ENCODE measurements around the gene DRC3.
"Not testable (repeated sequence)": the region's sequence is repeated elsewhere in the genome, so short reads cannot be mapped to it uniquely, and the experiment has no call there.

DRC3 gene

DNA sequence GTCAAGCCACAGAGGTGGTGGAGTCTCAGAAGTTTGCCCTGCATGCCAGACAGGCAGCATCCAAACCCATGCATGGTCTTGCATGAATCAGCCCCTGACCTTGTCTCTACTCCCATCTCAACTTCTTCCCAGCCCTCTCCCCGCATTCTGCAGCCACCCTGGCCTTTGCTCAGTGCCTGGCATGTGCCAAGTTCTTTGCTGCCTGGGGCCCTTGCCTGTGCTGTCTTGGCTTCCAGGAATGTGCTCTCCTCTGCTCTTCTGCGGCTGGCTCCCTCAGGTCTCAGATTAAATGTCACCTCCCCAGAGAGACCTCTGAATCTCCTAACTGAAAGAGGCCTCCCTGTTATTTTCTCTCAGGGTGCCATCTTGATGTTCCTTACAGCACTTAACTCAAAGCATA is 17.6 kb downstream of the DRC3 start:
- Histone ChIP-seq H2AK5ac (ENCODE audit: low read length) (no peak overlapping the region), H3K79me2 (ENCODE audit: control insufficient read depth, insufficient read depth, low read length) (no peaks in the 10 kb centered on the region), H3K4me3 (ENCODE audit: low read length) (no peak overlapping the region), H4K8ac (ENCODE audit: low read depth, low read length) (no peak overlapping the region), H2BK5ac (ENCODE audit: low read length) (no peak overlapping the region), H3K4ac (ENCODE audit: low read depth, low read length) (no peak overlapping the region), H3K4me1 (ENCODE audit: control insufficient read depth, low read depth, low read length) (no peaks in the 10 kb centered on the region), H3K27me3 (ENCODE audit: insufficient read depth, low read length, poor library complexity) (no peaks in the 10 kb centered on the region), H3K56ac (ENCODE audit: low read length) (no peak overlapping the region), H4K5ac (ENCODE audit: low read length) (no peak overlapping the region), H2BK120ac (ENCODE audit: low read depth, low read length) (no peak overlapping the region), H3K4me2 (ENCODE audit: low read length) (no peak overlapping the region), H3K23ac (ENCODE audit: low read length) (no peak overlapping the region), H3K18ac (ENCODE audit: low read length) (no peak overlapping the region), H3K36me3 (ENCODE audit: control insufficient read depth, insufficient read depth, low read length) (no peaks in the 10 kb centered on the region), H2BK15ac (replicated peaks; ENCODE audit: low read depth) (no peak overlapping the region), H3K27ac (ENCODE audit: low read depth, low read length) (no peak overlapping the region), H3K79me1 (ENCODE audit: low read length) (no peaks in the 10 kb centered on the region), H3K9ac (ENCODE audit: low read length) (no peak overlapping the region)
- no CpG with 5 or more reads among the region's 2 CpGs for WGBS (ENCODE audit: extremely low coverage, insufficient coverage, low lambda C conversion rate)
- DNase-seq, result no peak

DNA sequence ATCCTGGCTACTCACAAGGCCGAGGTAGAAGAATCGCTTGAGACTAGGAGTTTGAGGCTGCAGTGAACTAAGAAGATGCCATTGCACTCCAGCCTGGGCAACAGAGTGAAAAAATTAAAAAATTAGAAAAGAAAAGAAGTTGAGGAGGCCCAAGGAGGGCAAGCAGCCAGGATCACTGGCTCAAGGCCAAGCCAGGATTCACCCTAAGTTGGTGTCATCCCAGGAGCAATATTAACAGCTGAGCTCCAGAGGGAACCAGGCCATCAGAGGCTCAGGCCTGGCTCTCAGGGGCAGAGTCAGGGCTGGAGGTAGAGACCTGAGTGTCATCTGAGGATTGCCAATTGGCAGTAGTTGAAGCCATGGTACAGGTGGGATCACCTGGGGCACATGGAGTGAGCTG is 20.7 kb downstream of the DRC3 start:
- no peak overlapping the region for H3K4ac ChIP-seq (ENCODE audit: low read depth, low read length)
- no peak overlapping the region for H3K9ac ChIP-seq (ENCODE audit: low read length)
- H3K36me3 ChIP-seq (ENCODE audit: control insufficient read depth, insufficient read depth, low read length), result no peaks in the 10 kb centered on the region
- H3K27me3 ChIP-seq (ENCODE audit: insufficient read depth, low read length, poor library complexity), result no peaks in the 10 kb centered on the region
- H3K4me2 ChIP-seq (ENCODE audit: low read length), result no peak overlapping the region
- no peak overlapping the region for H4K8ac ChIP-seq (ENCODE audit: low read depth, low read length)
- H4K5ac ChIP-seq (ENCODE audit: low read length), result no peak overlapping the region
- H3K27ac ChIP-seq (ENCODE audit: low read depth, low read length), result no peak overlapping the region
- H2BK5ac ChIP-seq (ENCODE audit: low read length), result no peak overlapping the region
- H3K79me1 ChIP-seq (ENCODE audit: low read length), result no peaks in the 10 kb centered on the region
- H2BK120ac ChIP-seq (ENCODE audit: low read depth, low read length), result no peak overlapping the region
- no peaks in the 10 kb centered on the region for H3K4me1 ChIP-seq (ENCODE audit: control insufficient read depth, low read depth, low read length)
- no peak overlapping the region for H2BK15ac ChIP-seq (replicated peaks; ENCODE audit: low read depth)
- H2AK5ac ChIP-seq (ENCODE audit: low read length), result no peak overlapping the region
- no peak for DNase-seq
- no peak overlapping the region for H3K18ac ChIP-seq (ENCODE audit: low read length)
- no peaks in the 10 kb centered on the region for H3K79me2 ChIP-seq (ENCODE audit: control insufficient read depth, insufficient read depth, low read length)
- H3K4me3 ChIP-seq (ENCODE audit: low read length), result no peak overlapping the region
- no peak overlapping the region for H3K56ac ChIP-seq (ENCODE audit: low read length)
- WGBS (ENCODE audit: extremely low coverage, insufficient coverage, low lambda C conversion rate), result no CpG with 5 or more reads among the region's 2 CpGs
- H3K23ac ChIP-seq (ENCODE audit: low read length), result no peak overlapping the region

DNA sequence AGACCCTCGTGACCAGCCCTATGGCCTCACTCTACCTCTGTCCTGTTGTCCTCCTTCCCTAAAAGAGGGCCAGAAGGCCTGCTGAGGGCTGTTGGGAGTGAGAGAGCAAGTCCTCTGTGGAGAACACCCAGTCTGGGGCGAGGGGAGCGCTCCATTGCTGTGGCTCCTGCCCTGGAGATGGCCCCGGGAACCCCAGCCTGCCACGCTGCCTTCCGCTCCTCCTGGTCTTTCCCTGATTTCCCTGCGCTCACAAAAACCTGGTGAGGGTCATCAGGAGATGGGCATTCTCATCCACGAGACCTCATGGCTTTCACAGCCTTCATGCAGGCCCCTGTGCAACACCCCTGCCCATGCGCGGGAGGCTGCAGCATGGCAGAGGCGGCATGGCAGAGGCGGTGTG is 21.2 kb downstream of the DRC3 start:
- H3K36me3 ChIP-seq (ENCODE audit: control insufficient read depth, insufficient read depth, low read length), result no peaks in the 10 kb centered on the region
- no peak overlapping the region for H2BK5ac ChIP-seq (ENCODE audit: low read length)
- no peak overlapping the region for H3K18ac ChIP-seq (ENCODE audit: low read length)
- no peak overlapping the region for H3K23ac ChIP-seq (ENCODE audit: low read length)
- no peaks in the 10 kb centered on the region for H3K79me2 ChIP-seq (ENCODE audit: control insufficient read depth, insufficient read depth, low read length)
- H3K4me3 ChIP-seq (ENCODE audit: low read length), result no peak overlapping the region
- no peak overlapping the region for H2AK5ac ChIP-seq (ENCODE audit: low read length)
- H3K4me2 ChIP-seq (ENCODE audit: low read length), result no peak overlapping the region
- H2BK120ac ChIP-seq (ENCODE audit: low read depth, low read length), result no peak overlapping the region
- WGBS (ENCODE audit: extremely low coverage, insufficient coverage, low lambda C conversion rate), result no CpG with 5 or more reads among the region's 12 CpGs
- H3K4me1 ChIP-seq (ENCODE audit: control insufficient read depth, low read depth, low read length), result no peaks in the 10 kb centered on the region
- H4K8ac ChIP-seq (ENCODE audit: low read depth, low read length), result no peak overlapping the region
- H3K56ac ChIP-seq (ENCODE audit: low read length), result no peak overlapping the region
- no peak overlapping the region for H3K4ac ChIP-seq (ENCODE audit: low read depth, low read length)
- H3K27me3 ChIP-seq (ENCODE audit: insufficient read depth, low read length, poor library complexity), result no peaks in the 10 kb centered on the region
- H2BK15ac ChIP-seq (replicated peaks; ENCODE audit: low read depth), result no peak overlapping the region
- DNase-seq, result no peak
- no peak overlapping the region for H3K9ac ChIP-seq (ENCODE audit: low read length)
- H3K79me1 ChIP-seq (ENCODE audit: low read length), result no peaks in the 10 kb centered on the region
- no peak overlapping the region for H4K5ac ChIP-seq (ENCODE audit: low read length)
- H3K27ac ChIP-seq (ENCODE audit: low read depth, low read length), result no peak overlapping the region

DNA sequence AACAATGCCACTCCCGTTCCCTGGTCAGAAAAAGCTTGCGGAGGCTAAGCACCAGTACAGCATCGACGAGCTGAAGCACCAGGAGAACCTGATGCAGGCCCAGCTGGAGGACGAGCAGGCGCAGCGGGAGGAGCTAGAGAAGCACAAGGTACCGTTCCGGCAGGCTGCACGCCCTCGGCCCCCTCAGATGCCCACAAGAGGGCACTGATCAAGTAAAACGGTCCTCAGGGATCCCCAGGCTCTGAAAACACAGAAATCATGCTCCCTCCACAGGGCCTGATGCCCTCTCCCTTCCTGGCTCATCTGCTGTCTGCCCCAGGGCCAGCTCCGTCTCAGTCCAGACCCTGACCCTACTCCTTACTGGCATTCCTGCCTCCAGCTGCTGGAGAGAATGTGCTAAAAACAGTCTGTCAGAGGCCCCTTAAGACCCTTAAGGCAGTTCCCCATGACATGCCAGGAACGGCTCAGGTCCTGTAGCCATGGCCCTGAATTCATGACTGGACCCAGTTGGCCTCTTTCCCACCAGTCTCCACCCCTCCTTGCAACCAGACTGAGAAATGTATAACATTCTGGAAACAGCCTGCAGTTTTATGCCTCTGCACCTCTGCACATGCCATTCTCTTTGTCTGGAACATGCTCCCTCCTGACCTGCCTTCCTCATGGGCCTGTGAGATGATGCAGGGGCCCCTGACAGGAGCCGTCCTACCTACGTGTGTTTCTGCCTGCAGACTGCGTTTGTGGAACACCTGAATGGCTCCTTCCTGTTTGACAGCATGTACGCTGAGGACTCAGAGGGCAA is 21.8 kb downstream of the DRC3 start:
- Histone ChIP-seq H3K9ac (ENCODE audit: low read length) (no peak overlapping the region), H4K8ac (ENCODE audit: low read depth, low read length) (no peak overlapping the region), H3K79me1 (ENCODE audit: low read length) (no peaks in the 10 kb centered on the region), H2AK5ac (ENCODE audit: low read length) (no peak overlapping the region), H3K56ac (ENCODE audit: low read length) (no peak overlapping the region), H3K27me3 (ENCODE audit: insufficient read depth, low read length, poor library complexity) (no peaks in the 10 kb centered on the region), H3K36me3 (ENCODE audit: control insufficient read depth, insufficient read depth, low read length) (no peaks in the 10 kb centered on the region), H3K79me2 (ENCODE audit: control insufficient read depth, insufficient read depth, low read length) (no peaks in the 10 kb centered on the region), H3K4me3 (ENCODE audit: low read length) (no peak overlapping the region), H3K4me1 (ENCODE audit: control insufficient read depth, low read depth, low read length) (no peaks in the 10 kb centered on the region), H4K5ac (ENCODE audit: low read length) (no peak overlapping the region), H2BK120ac (ENCODE audit: low read depth, low read length) (no peak overlapping the region), H3K27ac (ENCODE audit: low read depth, low read length) (no peak overlapping the region), H3K4ac (ENCODE audit: low read depth, low read length) (no peak overlapping the region), H3K4me2 (ENCODE audit: low read length) (no peak overlapping the region), H3K23ac (ENCODE audit: low read length) (no peak overlapping the region), H2BK5ac (ENCODE audit: low read length) (no peak overlapping the region), H3K18ac (ENCODE audit: low read length) (no peak overlapping the region), H2BK15ac (replicated peaks; ENCODE audit: low read depth) (no peak overlapping the region)
- no CpG with 5 or more reads among the region's 18 CpGs for WGBS (ENCODE audit: extremely low coverage, insufficient coverage, low lambda C conversion rate)
- peak; percentile 84 for DNase-seq

DNA sequence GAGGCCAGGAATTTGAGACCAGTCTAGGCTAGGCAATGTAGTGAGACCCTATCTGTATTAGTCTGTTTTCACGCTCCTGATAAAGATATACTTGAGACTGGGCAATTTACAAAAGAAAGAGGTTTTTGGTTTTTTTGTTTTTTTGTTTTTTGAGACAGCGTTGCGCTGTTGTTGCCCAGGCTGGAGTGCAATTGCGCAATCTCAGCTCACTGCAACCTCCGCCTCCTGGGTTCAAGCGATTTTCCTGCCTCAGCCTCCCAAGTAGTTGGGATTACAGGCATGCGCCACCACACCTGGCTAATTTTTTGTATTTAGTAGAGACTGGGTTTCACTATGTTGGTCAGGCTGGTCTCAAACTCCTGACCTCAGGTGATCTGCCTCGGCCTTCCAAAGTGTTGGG is 23.2 kb downstream of the DRC3 start:
- H3K79me2 ChIP-seq (ENCODE audit: control insufficient read depth, insufficient read depth, low read length); H3K27me3 ChIP-seq (ENCODE audit: insufficient read depth, low read length, poor library complexity); H4K5ac ChIP-seq (ENCODE audit: low read length); H3K4me1 ChIP-seq (ENCODE audit: control insufficient read depth, low read depth, low read length); H2BK15ac ChIP-seq (replicated peaks; ENCODE audit: low read depth); H3K27ac ChIP-seq (ENCODE audit: low read depth, low read length); H4K8ac ChIP-seq (ENCODE audit: low read depth, low read length); H2BK5ac ChIP-seq (ENCODE audit: low read length); H3K36me3 ChIP-seq (ENCODE audit: control insufficient read depth, insufficient read depth, low read length); H3K4ac ChIP-seq (ENCODE audit: low read depth, low read length); H2BK120ac ChIP-seq (ENCODE audit: low read depth, low read length); H2AK5ac ChIP-seq (ENCODE audit: low read length); H3K4me3 ChIP-seq (ENCODE audit: low read length); H3K9ac ChIP-seq (ENCODE audit: low read length); H3K79me1 ChIP-seq (ENCODE audit: low read length); H3K4me2 ChIP-seq (ENCODE audit: low read length); H3K56ac ChIP-seq (ENCODE audit: low read length); H3K23ac ChIP-seq (ENCODE audit: low read length); DNase-seq; H3K18ac ChIP-seq (ENCODE audit: low read length): not testable (repeated sequence)
- WGBS (ENCODE audit: extremely low coverage, insufficient coverage, low lambda C conversion rate), result no CpG with 5 or more reads among the region's 8 CpGs

DNA sequence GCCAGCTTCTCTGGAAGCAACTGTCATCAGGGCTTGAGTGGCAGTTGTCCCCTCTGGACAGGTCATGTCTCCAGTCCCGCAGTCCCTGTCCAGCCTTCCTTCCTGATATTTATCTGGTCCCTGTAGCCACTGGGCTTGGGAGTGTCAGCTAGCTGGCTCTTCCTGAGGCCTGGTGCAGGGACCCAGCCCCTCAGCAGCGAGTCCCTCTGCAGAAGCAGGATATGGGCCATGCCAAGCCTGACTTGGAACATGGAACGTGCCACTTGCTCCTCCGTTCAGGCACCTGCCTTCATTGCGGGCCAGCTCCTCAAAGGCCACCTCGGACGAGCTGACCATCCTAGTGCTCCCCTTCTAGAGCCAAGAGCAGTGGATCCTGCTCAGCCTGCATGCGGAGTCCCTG is 26.3 kb downstream of the DRC3 start:
- no CpG with 5 or more reads among the region's 8 CpGs for WGBS (ENCODE audit: extremely low coverage, insufficient coverage, low lambda C conversion rate)
- H2BK5ac ChIP-seq (ENCODE audit: low read length), result no peak overlapping the region

More for the DNA sequence above, 26.3 kb downstream of the DRC3 start:
- no peak for DNase-seq
- Histone ChIP-seq H3K79me1 (ENCODE audit: low read length) (no peaks in the 10 kb centered on the region), H3K4ac (ENCODE audit: low read depth, low read length) (no peak overlapping the region), H3K27me3 (ENCODE audit: insufficient read depth, low read length, poor library complexity) (no peaks in the 10 kb centered on the region), H3K23ac (ENCODE audit: low read length) (no peak overlapping the region), H3K18ac (ENCODE audit: low read length) (no peak overlapping the region), H3K27ac (ENCODE audit: low read depth, low read length) (no peak overlapping the region), H3K9ac (ENCODE audit: low read length) (no peak overlapping the region), H3K36me3 (ENCODE audit: control insufficient read depth, insufficient read depth, low read length) (no peaks in the 10 kb centered on the region), H3K4me2 (ENCODE audit: low read length) (no peak overlapping the region), H2AK5ac (ENCODE audit: low read length) (no peak overlapping the region), H3K4me1 (ENCODE audit: control insufficient read depth, low read depth, low read length) (no peaks in the 10 kb centered on the region), H3K79me2 (ENCODE audit: control insufficient read depth, insufficient read depth, low read length) (no peaks in the 10 kb centered on the region), H4K5ac (ENCODE audit: low read length) (no peak overlapping the region), H2BK15ac (replicated peaks; ENCODE audit: low read depth) (no peak overlapping the region), H4K8ac (ENCODE audit: low read depth, low read length) (no peak overlapping the region), H3K4me3 (ENCODE audit: low read length) (no peak overlapping the region), H2BK120ac (ENCODE audit: low read depth, low read length) (no peak overlapping the region), H3K56ac (ENCODE audit: low read length) (no peak overlapping the region)

All from mesendoderm (in vitro differentiated cells).